ENCODE data around the gene JAKMIP2.

DNA sequence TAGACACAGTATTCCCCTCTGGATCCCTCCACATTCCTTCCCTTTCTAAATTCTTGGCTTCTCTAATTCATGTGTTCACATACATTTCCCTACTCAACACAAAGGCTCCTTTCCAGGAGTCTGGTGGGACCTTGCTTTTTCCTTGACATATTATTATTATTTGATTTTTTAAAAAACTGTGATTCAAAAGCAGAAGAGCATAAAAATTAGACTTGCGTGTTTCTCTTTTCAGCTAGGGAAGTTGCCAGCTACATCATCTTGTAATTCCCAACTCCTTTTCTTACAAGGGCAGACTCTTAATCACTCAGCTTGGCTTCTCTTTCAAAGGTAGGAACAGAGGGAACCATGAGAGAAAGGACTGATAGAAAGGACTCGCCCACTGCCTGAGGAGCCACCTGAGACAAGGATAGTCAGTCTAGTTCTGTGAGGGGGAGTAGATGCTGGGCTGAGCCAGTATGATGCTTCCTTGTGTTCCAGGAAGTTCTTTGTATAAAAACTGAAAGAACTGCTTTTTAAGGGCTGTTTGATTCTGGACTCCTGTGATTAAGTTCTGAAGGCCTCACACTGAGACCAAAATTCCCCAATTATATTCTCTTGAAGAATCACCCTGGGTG is 221.7 kb downstream of the JAKMIP2 start:
- no peak for TF ChIP-seq EZH2 (IDR thresholded peaks at IDR 0.05; ENCODE audit: borderline replicate concordance, low read length)
- TF ChIP-seq, protein P1, sequence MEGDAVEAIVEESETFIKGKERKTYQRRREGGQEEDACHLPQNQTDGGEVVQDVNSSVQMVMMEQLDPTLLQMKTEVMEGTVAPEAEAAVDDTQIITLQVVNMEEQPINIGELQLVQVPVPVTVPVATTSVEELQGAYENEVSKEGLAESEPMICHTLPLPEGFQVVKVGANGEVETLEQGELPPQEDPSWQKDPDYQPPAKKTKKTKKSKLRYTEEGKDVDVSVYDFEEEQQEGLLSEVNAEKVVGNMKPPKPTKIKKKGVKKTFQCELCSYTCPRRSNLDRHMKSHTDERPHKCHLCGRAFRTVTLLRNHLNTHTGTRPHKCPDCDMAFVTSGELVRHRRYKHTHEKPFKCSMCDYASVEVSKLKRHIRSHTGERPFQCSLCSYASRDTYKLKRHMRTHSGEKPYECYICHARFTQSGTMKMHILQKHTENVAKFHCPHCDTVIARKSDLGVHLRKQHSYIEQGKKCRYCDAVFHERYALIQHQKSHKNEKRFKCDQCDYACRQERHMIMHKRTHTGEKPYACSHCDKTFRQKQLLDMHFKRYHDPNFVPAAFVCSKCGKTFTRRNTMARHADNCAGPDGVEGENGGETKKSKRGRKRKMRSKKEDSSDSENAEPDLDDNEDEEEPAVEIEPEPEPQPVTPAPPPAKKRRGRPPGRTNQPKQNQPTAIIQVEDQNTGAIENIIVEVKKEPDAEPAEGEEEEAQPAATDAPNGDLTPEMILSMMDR (conservative IDR thresholded peaks at IDR 0.05 in 1 of 2, IDR thresholded peaks at IDR 0.05 in 1 of 2; ENCODE audit: extremely low read depth in 1 of 2, insufficient read depth in 1 of 2, low read depth in 1 of 2, low read length in 2 of 2), result no peak

All from mammary epithelial cell (primary cell).